HG03469 (cell line): Measurements from ENCODE around the gene C1QTNF9.
"Not testable (repeated sequence)": the region's sequence is repeated elsewhere in the genome, so short reads cannot be mapped to it uniquely, and the experiment has no call there.

Source experiments
- ATAC-seq: cut with Tn5 transposase; IDR thresholded peaks from one replicate; pipeline ENCODE4 v1.9.1; 2021; ENCODE audit warnings: mild to moderate bottlenecking, moderate library complexity, moderate number of reproducible peaks; ENCODE audit not compliant: unreplicated experiment

Gene C1QTNF9

GRCh38 chr13:24319641-24320040 is 10.3 kb downstream of the C1QTNF9 start:
- ATAC-seq: not testable (repeated sequence)

- not testable (repeated sequence) for ATAC-seq
These were observed 12.0 kb downstream of the C1QTNF9 start for GRCh38 chr13:24321416-24321815.

GRCh38 chr13:24322470-24322869 is 13.1 kb downstream of the C1QTNF9 start:
- ATAC-seq: not testable (repeated sequence)

- ATAC-seq: no peak
These were observed 13.8 kb downstream of the C1QTNF9 start for GRCh38 chr13:24323036-24323738.

GRCh38 chr13:24323739-24324075 is 14.3 kb downstream of the C1QTNF9 start:
- no peak for ATAC-seq

GRCh38 chr13:24327598-24327997 is 18.2 kb downstream of the C1QTNF9 start:
- not testable (repeated sequence) for ATAC-seq

GRCh38 chr13:24328145-24328544 is 18.8 kb downstream of the C1QTNF9 start:
- ATAC-seq: no peak

GRCh38 chr13:24338721-24339120 is 29.3 kb downstream of the C1QTNF9 start:
- ATAC-seq: no peak

GRCh38 chr13:24339937-24340607 is 30.7 kb downstream of the C1QTNF9 start:
- ATAC-seq: no peak

GRCh38 chr13:24340608-24340955 is 31.2 kb downstream of the C1QTNF9 start:
- ATAC-seq: no peak

- no peak for ATAC-seq
These were observed 32.1 kb downstream of the C1QTNF9 start for GRCh38 chr13:24341439-24341838.

- ATAC-seq: no peak
These were observed 39.0 kb downstream of the C1QTNF9 start for GRCh38 chr13:24348385-24348784.

GRCh38 chr13:24348797-24349515 is 39.6 kb downstream of the C1QTNF9 start:
- no peak for ATAC-seq

GRCh38 chr13:24349778-24350664 is 40.6 kb downstream of the C1QTNF9 start:
- not testable (repeated sequence) for ATAC-seq

- ATAC-seq: no peak
These were observed 42.0 kb downstream of the C1QTNF9 start for GRCh38 chr13:24351423-24351822.

- no peak for ATAC-seq
These were observed 44.4 kb downstream of the C1QTNF9 start for GRCh38 chr13:24353736-24354135.

- no peak for ATAC-seq
These were observed 45.7 kb downstream of the C1QTNF9 start for GRCh38 chr13:24355103-24355502.

- no peak for ATAC-seq
These were observed 46.9 kb downstream of the C1QTNF9 start for GRCh38 chr13:24356270-24356669.

- no peak for ATAC-seq
These were observed 47.5 kb downstream of the C1QTNF9 start for GRCh38 chr13:24356837-24357236.

- no peak for ATAC-seq
These were observed 48.4 kb downstream of the C1QTNF9 start for GRCh38 chr13:24357756-24358155.

GRCh38 chr13:24358836-24359235 is 49.5 kb downstream of the C1QTNF9 start:
- ATAC-seq: not testable (repeated sequence)
